Measurements from ENCODE around the gene CAPN13. TPM values are rescaled to one million over a fixed set of nuclear protein-coding genes. Genes with fewer than 3 reads are reported as not detected.
A peak's percentile ranks its signal among the peaks of the same experiment; 100 is the strongest.

The CAPN13 gene
- total RNA-seq: 0.51 TPM

- no peak for DNase-seq
These were observed at the start of gene CAPN13 for GRCh38 chr2:30807249-30807648. Gene CAPN13, minus strand, starts transcription at chr2:30807446. Its CDS starts 20,121 bp downstream, at chr2:30787325.

- DNase-seq: no peak
These were observed 40.6 kb upstream of the CAPN13 start for GRCh38 chr2:30847841-30848240.

- DNase-seq: no peak
These were observed 40.1 kb upstream of the CAPN13 start for GRCh38 chr2:30847329-30847728.

- DNase-seq: no peak
These were observed 21.3 kb upstream of the CAPN13 start for GRCh38 chr2:30828586-30828985.

GRCh38 chr2:30826916-30827315 lies 19.7 kb upstream of the CAPN13 start:
- no peak for DNase-seq

GRCh38 chr2:30826481-30826880 lies 19.2 kb upstream of the CAPN13 start:
- no peak for DNase-seq

GRCh38 chr2:30823452-30823851 lies 16.2 kb upstream of the CAPN13 start:
- DNase-seq: no peak

- no peak for DNase-seq
These were observed 14.7 kb upstream of the CAPN13 start for GRCh38 chr2:30821960-30822359.

GRCh38 chr2:30820381-30821055 lies 13.3 kb upstream of the CAPN13 start:
- DNase-seq: no peak

GRCh38 chr2:30809938-30810337 lies 2.7 kb upstream of the CAPN13 start:
- DNase-seq: no peak

- no peak for DNase-seq
These were observed 1.4 kb upstream of the CAPN13 start for GRCh38 chr2:30808695-30809094.

GRCh38 chr2:30803281-30803680 lies 4.0 kb downstream of the CAPN13 start:
- no peak for DNase-seq

GRCh38 chr2:30802611-30803010 lies 4.6 kb downstream of the CAPN13 start:
- no peak for DNase-seq

GRCh38 chr2:30801821-30802455 lies 5.3 kb downstream of the CAPN13 start:
- DNase-seq: no peak

GRCh38 chr2:30800159-30800558 lies 7.1 kb downstream of the CAPN13 start:
- no peak for DNase-seq

GRCh38 chr2:30799366-30799765 lies 7.9 kb downstream of the CAPN13 start:
- no peak for DNase-seq

- DNase-seq: peak; percentile 37
These were observed 8.7 kb downstream of the CAPN13 start for GRCh38 chr2:30798536-30798991.

- no peak for DNase-seq
These were observed 9.7 kb downstream of the CAPN13 start for GRCh38 chr2:30797381-30798015.

GRCh38 chr2:30796699-30797098 lies 10.5 kb downstream of the CAPN13 start:
- DNase-seq: peak; percentile 50

- no peak for DNase-seq
These were observed 14.7 kb downstream of the CAPN13 start for GRCh38 chr2:30792521-30792920.

GRCh38 chr2:30790879-30791278 lies 16.4 kb downstream of the CAPN13 start:
- no peak for DNase-seq

GRCh38 chr2:30789670-30790210 lies 17.5 kb downstream of the CAPN13 start:
- no peak for DNase-seq

All from tongue (tissue), 2 donors.